Type B pancreatic cell (in vitro differentiated cells): ENCODE results near the gene TMED10. TPM values are rescaled to one million over a fixed set of nuclear protein-coding genes. Genes with fewer than 3 reads are reported as not detected.

Experiments used
- DNase-seq: peaks from one replicate; pipeline ENCODE4 v3.0.0; 2021; ENCODE audit warnings: mixed read lengths; ENCODE audit not compliant: unreplicated experiment; ENCODE audit errors: extremely low spot score
- H3K27ac Mint-ChIP-seq: 2 replicates; pipeline ENCODE4 v1.8.0; 2021; ENCODE audit warnings: mild to moderate bottlenecking, mixed read lengths
- H3K27me3 Mint-ChIP-seq: 2 replicates; pipeline ENCODE4 v1.8.0; 2021; ENCODE audit warnings: mixed read lengths
- H3K36me3 Mint-ChIP-seq: 2 replicates; pipeline ENCODE4 v1.8.0; 2021; ENCODE audit warnings: mixed read lengths
- H3K4me1 Mint-ChIP-seq: one replicate; pipeline ENCODE4 v1.8.0; 2021; ENCODE audit warnings: mixed read lengths; ENCODE audit not compliant: unreplicated experiment
- H3K4me3 Mint-ChIP-seq: 2 replicates; pipeline ENCODE4 v1.8.0; 2021; ENCODE audit warnings: mild to moderate bottlenecking, mixed read lengths
- H3K9me3 Mint-ChIP-seq: 2 replicates; pipeline ENCODE4 v1.8.0; 2021; ENCODE audit warnings: mixed read lengths
- total RNA-seq: library from RNA; stranded (reverse); gene quantifications from 2 replicates; pipeline ENCODE4 v1.2.1, GENCODE V29; 2021; ENCODE audit warnings: low replicate concordance
- TF ChIP-seq, protein P1 (sequence below): fragments of 200-600 bp; sonication (generic); conservative IDR thresholded peaks from 2 replicates; pipeline ENCODE4 v1.5.0; 2021; ENCODE audit warnings: antibody characterized with exemption, mild to moderate bottlenecking

The TMED10 gene
- total RNA-seq, 1 donor from 2014 or later = 273 TPM

- no peak overlapping the region for H3K4me3 Mint-ChIP-seq
- TF ChIP-seq, protein P1, sequence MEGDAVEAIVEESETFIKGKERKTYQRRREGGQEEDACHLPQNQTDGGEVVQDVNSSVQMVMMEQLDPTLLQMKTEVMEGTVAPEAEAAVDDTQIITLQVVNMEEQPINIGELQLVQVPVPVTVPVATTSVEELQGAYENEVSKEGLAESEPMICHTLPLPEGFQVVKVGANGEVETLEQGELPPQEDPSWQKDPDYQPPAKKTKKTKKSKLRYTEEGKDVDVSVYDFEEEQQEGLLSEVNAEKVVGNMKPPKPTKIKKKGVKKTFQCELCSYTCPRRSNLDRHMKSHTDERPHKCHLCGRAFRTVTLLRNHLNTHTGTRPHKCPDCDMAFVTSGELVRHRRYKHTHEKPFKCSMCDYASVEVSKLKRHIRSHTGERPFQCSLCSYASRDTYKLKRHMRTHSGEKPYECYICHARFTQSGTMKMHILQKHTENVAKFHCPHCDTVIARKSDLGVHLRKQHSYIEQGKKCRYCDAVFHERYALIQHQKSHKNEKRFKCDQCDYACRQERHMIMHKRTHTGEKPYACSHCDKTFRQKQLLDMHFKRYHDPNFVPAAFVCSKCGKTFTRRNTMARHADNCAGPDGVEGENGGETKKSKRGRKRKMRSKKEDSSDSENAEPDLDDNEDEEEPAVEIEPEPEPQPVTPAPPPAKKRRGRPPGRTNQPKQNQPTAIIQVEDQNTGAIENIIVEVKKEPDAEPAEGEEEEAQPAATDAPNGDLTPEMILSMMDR = no peak
- H3K4me1 Mint-ChIP-seq = peaks cover 5% of the 10 kb centered on the region
- DNase-seq = no peak
- peaks cover 4% of the 10 kb centered on the region for H3K9me3 Mint-ChIP-seq
- H3K27ac Mint-ChIP-seq = peak overlapping the region; percentile 49
- peaks cover 10% of the 10 kb centered on the region for H3K27me3 Mint-ChIP-seq
- no peaks in the 10 kb centered on the region for H3K36me3 Mint-ChIP-seq
Measured at GRCh38 chr14:75196064-75196463, 19.7 kb upstream of the TMED10 start.

DNA sequence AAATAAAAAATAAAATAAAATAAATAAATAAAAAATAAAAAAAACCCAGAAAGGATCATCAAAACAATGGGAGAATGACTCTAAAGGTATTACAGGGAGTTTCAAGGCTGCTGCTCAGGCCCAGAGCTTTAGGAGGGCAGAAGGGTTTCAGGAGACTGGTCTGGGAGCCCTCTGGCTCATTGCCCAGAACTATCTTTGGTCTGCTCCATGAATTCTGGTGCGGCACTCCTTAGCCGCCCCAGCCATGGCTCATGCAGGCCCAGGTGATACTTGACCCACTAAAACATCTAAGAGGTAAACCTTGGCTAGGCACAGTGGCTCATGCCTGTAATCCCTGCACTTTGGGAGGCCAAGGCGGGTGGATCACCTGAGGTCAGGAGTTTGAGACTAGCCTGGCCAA, 14.7 kb upstream of the TMED10 start:
- H3K27me3 Mint-ChIP-seq = peaks cover 14% of the 10 kb centered on the region
- TF ChIP-seq, protein P1 = no peak
- DNase-seq = no peak
- no peaks in the 10 kb centered on the region for H3K9me3 Mint-ChIP-seq
- no peak overlapping the region for H3K27ac Mint-ChIP-seq
- H3K4me1 Mint-ChIP-seq = no peaks in the 10 kb centered on the region
- no peak overlapping the region for H3K4me3 Mint-ChIP-seq
- H3K36me3 Mint-ChIP-seq = no peaks in the 10 kb centered on the region

- H3K4me3 Mint-ChIP-seq = no peak overlapping the region
- TF ChIP-seq, protein P1 = no peak
- no peaks in the 10 kb centered on the region for H3K4me1 Mint-ChIP-seq
- H3K27me3 Mint-ChIP-seq = peaks cover 13% of the 10 kb centered on the region
- no peak for DNase-seq
- H3K36me3 Mint-ChIP-seq = no peaks in the 10 kb centered on the region
- no peak overlapping the region for H3K27ac Mint-ChIP-seq
- H3K9me3 Mint-ChIP-seq = no peaks in the 10 kb centered on the region
Measured at GRCh38 chr14:75190023-75190422, 13.6 kb upstream of the TMED10 start.

DNA sequence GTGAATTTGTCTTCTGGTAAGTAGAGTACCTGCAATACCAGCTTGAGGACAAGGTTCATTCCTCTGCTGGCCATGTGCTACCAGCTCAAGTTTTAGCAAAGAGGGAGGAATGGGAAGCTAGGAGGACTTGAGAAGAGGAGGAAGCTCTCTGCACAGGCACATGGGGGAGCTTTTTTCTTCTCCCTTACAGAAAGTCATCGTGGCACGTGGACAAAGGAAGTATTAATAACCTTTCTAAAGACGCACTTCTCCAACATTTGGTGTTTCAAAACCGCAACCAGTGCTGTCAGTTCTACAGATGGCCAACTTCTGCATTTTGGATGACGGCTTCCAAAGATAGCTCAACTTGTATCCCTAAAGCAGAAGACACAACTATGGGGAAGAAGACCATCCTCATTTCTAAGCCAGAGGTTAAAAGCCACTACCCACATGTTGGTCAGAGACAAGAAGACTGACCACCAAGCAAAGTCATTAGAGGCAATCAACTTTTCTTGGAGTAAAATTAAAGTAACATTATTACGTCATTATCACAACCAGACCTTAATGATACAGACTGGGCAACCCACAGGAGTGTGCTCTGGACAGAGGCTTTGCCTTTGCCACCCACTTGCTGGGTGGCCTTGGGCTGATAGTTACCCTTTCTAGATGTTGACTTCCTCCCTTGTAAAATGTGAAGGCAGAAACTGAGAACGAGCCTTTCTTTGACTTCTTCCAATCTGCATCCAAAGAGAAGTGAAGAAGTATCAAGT, 12.3 kb upstream of the TMED10 start:
- H3K27ac Mint-ChIP-seq = no peak overlapping the region
- H3K27me3 Mint-ChIP-seq = peaks cover 13% of the 10 kb centered on the region
- no peak for DNase-seq
- H3K4me1 Mint-ChIP-seq = no peaks in the 10 kb centered on the region
- H3K4me3 Mint-ChIP-seq = no peak overlapping the region
- no peaks in the 10 kb centered on the region for H3K9me3 Mint-ChIP-seq
- TF ChIP-seq, protein P1 = no peak
- H3K36me3 Mint-ChIP-seq = no peaks in the 10 kb centered on the region

DNA sequence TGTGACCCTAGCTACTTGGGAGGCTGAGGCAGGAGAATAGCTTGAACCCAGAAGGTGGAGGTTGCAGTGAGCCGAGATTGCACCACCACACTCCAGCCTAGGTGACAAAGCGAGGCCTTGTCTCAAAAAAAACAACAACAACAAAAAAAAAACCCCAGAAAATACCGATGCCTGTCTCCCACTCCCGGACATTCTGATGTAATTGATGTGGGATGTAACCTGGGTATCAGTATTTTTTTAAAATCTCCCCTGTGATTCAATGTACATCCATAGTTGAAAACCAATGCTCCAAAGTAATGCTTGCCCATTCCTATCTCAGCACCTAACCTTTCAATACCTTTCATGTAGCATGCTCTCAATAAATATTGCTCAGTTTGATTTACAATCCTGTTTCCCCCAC, 11.7 kb upstream of the TMED10 start:
- H3K4me3 Mint-ChIP-seq = no peak overlapping the region
- DNase-seq = no peak
- H3K27me3 Mint-ChIP-seq = peaks cover 13% of the 10 kb centered on the region
- no peaks in the 10 kb centered on the region for H3K36me3 Mint-ChIP-seq
- no peaks in the 10 kb centered on the region for H3K4me1 Mint-ChIP-seq
- TF ChIP-seq, protein P1 = no peak
- H3K9me3 Mint-ChIP-seq = no peaks in the 10 kb centered on the region
- H3K27ac Mint-ChIP-seq = no peak overlapping the region

GRCh38 chr14:75186953-75187352, 10.5 kb upstream of the TMED10 start:
- Mint-ChIP-seq H3K4me3 (no peak overlapping the region), H3K4me1 (peaks cover 5% of the 10 kb centered on the region), H3K36me3 (no peaks in the 10 kb centered on the region), H3K27me3 (peaks cover 16% of the 10 kb centered on the region), H3K9me3 (no peaks in the 10 kb centered on the region), H3K27ac (no peak overlapping the region)
- TF ChIP-seq, protein P1 = no peak
- DNase-seq = no peak
